ENCODE data around the gene RAN. TPM values are rescaled to one million over a fixed set of nuclear protein-coding genes. Genes with fewer than 3 reads are reported as not detected.

Gene RAN
- polyA plus RNA-seq, 1 of the 3 experiments (the other 2 are of a cell fraction) = 865 TPM

DNA sequence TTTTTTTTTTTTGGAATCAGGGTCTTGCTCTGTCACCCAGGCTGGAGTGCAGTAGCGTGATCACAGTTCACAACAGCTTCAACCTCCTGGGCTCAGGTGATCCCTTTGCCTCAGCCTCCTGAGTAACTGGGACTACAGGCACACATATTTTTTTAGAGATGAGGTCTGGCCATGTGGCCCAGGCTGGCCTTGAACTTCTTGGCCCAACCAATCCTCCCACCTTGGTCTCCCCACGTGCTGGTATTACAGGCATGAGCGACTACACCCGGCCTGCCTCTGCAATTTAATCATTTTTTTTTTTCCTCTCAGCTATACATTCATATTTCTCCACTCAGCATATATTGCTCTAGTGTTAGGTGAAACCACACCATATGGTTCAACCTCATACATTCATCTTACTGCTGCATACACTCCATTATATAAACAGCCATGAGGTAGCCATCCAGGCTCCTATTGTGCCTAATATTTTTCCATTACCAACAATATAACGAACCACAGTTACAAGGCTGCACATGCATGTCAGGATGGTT is 39.9 kb upstream of the RAN start:
- peaks cover 98% of the 10 kb centered on the region for H3K79me2 ChIP-seq (ENCODE audit: insufficient read depth)
- no peaks in the 10 kb centered on the region for H3K9me2 ChIP-seq
- H3K4me1 ChIP-seq (ENCODE audit: control insufficient read depth in 1 of 2, insufficient read depth in 2 of 2, low read depth in 1 of 2, low read length in 1 of 2) = peaks cover 0 to 13% of the 10 kb centered on the region in 2 experiments; a peak in 1 of 4 replicates
- H3K9me3 ChIP-seq = no peaks in the 10 kb centered on the region
- WGBS (ENCODE audit: low lambda C conversion rate) = 94% methylated on average over 5 of the region's 5 CpGs
- H3F3A ChIP-seq (replicated peaks; ENCODE audit: insufficient read depth) = no peaks in the 10 kb centered on the region
- ChIA-PET POLR2A (no interaction called here), CTCF (interaction anchor here (1.0 kb wide), 1 partner anchor 12 kb away, joined by 5 read pairs; no protein-coding TSS in a partner anchor)
- TF ChIP-seq JUND (IDR thresholded peaks at IDR 0.05) = no peak
- no peak for TF ChIP-seq CHD2 (IDR thresholded peaks at IDR 0.05; ENCODE audit: low read length, partially characterized antibody)
- TF ChIP-seq, protein P1, sequence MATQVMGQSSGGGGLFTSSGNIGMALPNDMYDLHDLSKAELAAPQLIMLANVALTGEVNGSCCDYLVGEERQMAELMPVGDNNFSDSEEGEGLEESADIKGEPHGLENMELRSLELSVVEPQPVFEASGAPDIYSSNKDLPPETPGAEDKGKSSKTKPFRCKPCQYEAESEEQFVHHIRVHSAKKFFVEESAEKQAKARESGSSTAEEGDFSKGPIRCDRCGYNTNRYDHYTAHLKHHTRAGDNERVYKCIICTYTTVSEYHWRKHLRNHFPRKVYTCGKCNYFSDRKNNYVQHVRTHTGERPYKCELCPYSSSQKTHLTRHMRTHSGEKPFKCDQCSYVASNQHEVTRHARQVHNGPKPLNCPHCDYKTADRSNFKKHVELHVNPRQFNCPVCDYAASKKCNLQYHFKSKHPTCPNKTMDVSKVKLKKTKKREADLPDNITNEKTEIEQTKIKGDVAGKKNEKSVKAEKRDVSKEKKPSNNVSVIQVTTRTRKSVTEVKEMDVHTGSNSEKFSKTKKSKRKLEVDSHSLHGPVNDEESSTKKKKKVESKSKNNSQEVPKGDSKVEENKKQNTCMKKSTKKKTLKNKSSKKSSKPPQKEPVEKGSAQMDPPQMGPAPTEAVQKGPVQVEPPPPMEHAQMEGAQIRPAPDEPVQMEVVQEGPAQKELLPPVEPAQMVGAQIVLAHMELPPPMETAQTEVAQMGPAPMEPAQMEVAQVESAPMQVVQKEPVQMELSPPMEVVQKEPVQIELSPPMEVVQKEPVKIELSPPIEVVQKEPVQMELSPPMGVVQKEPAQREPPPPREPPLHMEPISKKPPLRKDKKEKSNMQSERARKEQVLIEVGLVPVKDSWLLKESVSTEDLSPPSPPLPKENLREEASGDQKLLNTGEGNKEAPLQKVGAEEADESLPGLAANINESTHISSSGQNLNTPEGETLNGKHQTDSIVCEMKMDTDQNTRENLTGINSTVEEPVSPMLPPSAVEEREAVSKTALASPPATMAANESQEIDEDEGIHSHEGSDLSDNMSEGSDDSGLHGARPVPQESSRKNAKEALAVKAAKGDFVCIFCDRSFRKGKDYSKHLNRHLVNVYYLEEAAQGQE (IDR thresholded peaks at IDR 0.05; ENCODE audit: low read depth, low read length) = no peak
- TF ChIP-seq, protein P2, sequence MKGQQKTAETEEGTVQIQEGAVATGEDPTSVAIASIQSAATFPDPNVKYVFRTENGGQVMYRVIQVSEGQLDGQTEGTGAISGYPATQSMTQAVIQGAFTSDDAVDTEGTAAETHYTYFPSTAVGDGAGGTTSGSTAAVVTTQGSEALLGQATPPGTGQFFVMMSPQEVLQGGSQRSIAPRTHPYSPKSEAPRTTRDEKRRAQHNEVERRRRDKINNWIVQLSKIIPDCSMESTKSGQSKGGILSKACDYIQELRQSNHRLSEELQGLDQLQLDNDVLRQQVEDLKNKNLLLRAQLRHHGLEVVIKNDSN (IDR thresholded peaks at IDR 0.05; ENCODE audit: borderline replicate concordance, low read depth) = no peak
- TF ChIP-seq RCOR1 (IDR thresholded peaks at IDR 0.05; ENCODE audit: low read length) = no peak
- TF ChIP-seq NFIC (IDR thresholded peaks at IDR 0.05; ENCODE audit: borderline replicate concordance) = no peak
- TF ChIP-seq, protein P3, sequence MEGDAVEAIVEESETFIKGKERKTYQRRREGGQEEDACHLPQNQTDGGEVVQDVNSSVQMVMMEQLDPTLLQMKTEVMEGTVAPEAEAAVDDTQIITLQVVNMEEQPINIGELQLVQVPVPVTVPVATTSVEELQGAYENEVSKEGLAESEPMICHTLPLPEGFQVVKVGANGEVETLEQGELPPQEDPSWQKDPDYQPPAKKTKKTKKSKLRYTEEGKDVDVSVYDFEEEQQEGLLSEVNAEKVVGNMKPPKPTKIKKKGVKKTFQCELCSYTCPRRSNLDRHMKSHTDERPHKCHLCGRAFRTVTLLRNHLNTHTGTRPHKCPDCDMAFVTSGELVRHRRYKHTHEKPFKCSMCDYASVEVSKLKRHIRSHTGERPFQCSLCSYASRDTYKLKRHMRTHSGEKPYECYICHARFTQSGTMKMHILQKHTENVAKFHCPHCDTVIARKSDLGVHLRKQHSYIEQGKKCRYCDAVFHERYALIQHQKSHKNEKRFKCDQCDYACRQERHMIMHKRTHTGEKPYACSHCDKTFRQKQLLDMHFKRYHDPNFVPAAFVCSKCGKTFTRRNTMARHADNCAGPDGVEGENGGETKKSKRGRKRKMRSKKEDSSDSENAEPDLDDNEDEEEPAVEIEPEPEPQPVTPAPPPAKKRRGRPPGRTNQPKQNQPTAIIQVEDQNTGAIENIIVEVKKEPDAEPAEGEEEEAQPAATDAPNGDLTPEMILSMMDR (IDR thresholded peaks at IDR 0.05) = no peak
- TF ChIP-seq EP300 (IDR thresholded peaks at IDR 0.05; ENCODE audit: borderline replicate concordance in 1 of 2, low read depth in 1 of 2, low read length in 1 of 2) = no peak
- TF ChIP-seq RAD21 (IDR thresholded peaks at IDR 0.05; ENCODE audit: low read length) = no peak
- TF ChIP-seq, protein P4, sequence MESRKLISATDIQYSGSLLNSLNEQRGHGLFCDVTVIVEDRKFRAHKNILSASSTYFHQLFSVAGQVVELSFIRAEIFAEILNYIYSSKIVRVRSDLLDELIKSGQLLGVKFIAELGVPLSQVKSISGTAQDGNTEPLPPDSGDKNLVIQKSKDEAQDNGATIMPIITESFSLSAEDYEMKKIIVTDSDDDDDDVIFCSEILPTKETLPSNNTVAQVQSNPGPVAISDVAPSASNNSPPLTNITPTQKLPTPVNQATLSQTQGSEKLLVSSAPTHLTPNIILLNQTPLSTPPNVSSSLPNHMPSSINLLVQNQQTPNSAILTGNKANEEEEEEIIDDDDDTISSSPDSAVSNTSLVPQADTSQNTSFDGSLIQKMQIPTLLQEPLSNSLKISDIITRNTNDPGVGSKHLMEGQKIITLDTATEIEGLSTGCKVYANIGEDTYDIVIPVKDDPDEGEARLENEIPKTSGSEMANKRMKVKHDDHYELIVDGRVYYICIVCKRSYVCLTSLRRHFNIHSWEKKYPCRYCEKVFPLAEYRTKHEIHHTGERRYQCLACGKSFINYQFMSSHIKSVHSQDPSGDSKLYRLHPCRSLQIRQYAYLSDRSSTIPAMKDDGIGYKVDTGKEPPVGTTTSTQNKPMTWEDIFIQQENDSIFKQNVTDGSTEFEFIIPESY (IDR thresholded peaks at IDR 0.05; ENCODE audit: borderline replicate concordance, low read depth) = no peak
- no peak for TF ChIP-seq MEF2A (IDR thresholded peaks at IDR 0.05; ENCODE audit: borderline replicate concordance, low read depth)
- TF ChIP-seq FOXJ3 (CRISPR knock-in tag; IDR thresholded peaks at IDR 0.05) = no peak
- TF ChIP-seq ELF1 (IDR thresholded peaks at IDR 0.05) = no peak
- TF ChIP-seq, protein P5, sequence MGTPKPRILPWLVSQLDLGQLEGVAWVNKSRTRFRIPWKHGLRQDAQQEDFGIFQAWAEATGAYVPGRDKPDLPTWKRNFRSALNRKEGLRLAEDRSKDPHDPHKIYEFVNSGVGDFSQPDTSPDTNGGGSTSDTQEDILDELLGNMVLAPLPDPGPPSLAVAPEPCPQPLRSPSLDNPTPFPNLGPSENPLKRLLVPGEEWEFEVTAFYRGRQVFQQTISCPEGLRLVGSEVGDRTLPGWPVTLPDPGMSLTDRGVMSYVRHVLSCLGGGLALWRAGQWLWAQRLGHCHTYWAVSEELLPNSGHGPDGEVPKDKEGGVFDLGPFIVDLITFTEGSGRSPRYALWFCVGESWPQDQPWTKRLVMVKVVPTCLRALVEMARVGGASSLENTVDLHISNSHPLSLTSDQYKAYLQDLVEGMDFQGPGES (IDR thresholded peaks at IDR 0.05; ENCODE audit: low read depth, low read length) = no peak
- no peak for TF ChIP-seq RXRA (IDR thresholded peaks at IDR 0.05; ENCODE audit: borderline replicate concordance, low read depth)
- no peak for TF ChIP-seq GABPA (IDR thresholded peaks at IDR 0.05; ENCODE audit: low read depth)
- TF ChIP-seq, protein P6, sequence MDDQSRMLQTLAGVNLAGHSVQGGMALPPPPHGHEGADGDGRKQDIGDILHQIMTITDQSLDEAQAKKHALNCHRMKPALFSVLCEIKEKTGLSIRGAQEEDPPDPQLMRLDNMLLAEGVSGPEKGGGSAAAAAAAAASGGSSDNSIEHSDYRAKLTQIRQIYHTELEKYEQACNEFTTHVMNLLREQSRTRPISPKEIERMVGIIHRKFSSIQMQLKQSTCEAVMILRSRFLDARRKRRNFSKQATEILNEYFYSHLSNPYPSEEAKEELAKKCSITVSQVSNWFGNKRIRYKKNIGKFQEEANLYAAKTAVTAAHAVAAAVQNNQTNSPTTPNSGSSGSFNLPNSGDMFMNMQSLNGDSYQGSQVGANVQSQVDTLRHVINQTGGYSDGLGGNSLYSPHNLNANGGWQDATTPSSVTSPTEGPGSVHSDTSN (IDR thresholded peaks at IDR 0.05) = no peak
- peaks cover 46% of the 10 kb centered on the region for H4K20me1 ChIP-seq (ENCODE audit: insufficient read depth)
- H3K27ac ChIP-seq (ENCODE audit: low read depth in 2 of 2, low read length in 1 of 2) = no peak overlapping the region
- no peak overlapping the region for H3K9ac ChIP-seq
- DNase-seq = no peak
- H3K4me3 ChIP-seq (ENCODE audit: low read depth in 2 of 2, low read length in 1 of 2) = no peak overlapping the region
- H3K36me3 ChIP-seq (replicated peaks in 1 of 2; ENCODE audit: control insufficient read depth in 1 of 2, insufficient read depth in 2 of 2, low read length in 1 of 2) = no peaks in the 10 kb centered on the region
- H3K4me2 ChIP-seq = no peak overlapping the region
- no peaks in the 10 kb centered on the region for H3K27me3 ChIP-seq (ENCODE audit: insufficient read depth)
- no peak overlapping the region for H2AFZ ChIP-seq (ENCODE audit: low read depth)

Measured in SK-N-SH (cell line).